Stimulated activated CD8-positive, alpha-beta memory T cell treated with anti-CD3 and anti-CD28 coated beads, Interleukin-4, amount 100 ng/mL, for 1 hour (primary cell): ENCODE measurements around the gene PHF24.
"Not testable (repeated sequence)": the region's sequence is repeated elsewhere in the genome, so short reads cannot be mapped to it uniquely, and the experiment has no call there.

Experiments
- DNase-seq, 2 donors: peaks; one replicate each; pipeline ENCODE4 v3.0.0-alpha.2; 2020; ENCODE audit warnings: low read depth in 2 of 2, low spot score in 1 of 2

PHF24 gene

GRCh38 chr9:34957492-34958410 is at the start of gene PHF24:
Gene PHF24, plus strand, starts transcription at chr9:34958285. Its CDS starts 13,014 bp downstream, at chr9:34971299.
- no peak for DNase-seq

DNA sequence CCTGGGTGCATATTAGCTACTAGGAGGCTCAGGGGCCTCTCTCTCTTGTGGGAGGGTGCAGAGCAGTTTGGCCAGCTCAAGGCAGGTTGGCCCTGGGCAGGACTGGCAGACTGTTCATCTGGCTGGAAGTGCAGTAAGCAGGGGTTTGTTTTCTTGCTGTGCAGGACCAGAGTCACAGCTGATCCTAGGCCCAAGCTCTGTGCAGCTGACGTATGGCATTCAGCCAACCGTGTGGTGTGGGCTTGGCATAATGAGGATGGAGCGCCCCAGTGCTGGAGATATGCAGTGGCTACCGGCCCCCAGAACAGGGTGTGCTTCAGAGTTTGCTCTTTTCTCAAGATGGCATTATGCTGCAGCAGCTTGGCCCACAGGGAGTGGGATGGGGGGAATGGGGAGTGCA is 31.0 kb upstream of the PHF24 start:
- no peak for DNase-seq

- no peak for DNase-seq
Observed at GRCh38 chr9:34928921-34929320, 29.2 kb upstream of the PHF24 start.

DNA sequence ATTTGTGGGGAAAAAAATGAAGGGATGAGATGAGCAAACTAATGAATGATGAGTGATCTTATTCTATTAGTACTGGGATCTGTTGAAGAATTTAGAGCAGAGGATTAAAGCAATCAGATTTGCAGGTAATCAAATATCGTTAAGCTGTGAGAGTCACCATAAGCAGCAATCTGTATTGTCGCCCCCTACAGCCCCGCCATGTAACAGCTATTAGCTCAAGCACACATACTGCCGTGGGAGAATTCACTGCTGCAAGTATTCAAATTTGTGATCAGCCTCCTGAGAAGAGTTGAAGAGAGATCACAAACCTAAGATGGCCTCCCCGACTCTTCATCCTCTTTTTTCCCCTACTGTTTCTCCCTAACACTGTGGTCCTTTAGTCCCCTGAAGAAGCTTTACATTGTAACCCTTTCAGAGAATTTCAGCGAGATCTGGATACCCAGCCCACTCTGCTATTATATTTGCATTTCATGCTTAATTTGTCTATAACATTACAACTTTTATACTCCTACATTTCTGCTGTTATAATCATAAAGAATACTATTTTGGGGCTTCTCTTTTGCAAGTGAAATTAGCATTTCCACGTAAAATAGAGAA is 28.5 kb upstream of the PHF24 start:
- DNase-seq = no peak

DNA sequence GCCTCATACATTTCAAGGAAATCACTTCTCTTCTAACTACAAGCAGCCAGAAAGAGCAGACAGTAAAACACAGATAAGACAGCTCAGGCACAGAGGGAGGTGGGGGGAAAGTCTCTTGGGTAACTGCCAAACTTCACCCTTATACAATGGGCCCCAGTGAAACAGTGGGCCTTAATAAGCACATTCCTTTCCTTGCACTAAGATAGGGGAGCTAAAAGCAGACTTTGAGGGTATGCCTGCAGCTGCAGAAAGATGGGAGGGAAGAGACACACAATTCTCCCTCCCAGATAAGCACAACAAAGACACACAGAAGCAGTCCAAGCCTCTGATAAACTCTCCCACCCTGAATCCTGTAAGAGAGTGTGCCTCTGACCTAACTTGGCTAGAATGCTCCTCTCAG is 18.1 kb upstream of the PHF24 start:
- DNase-seq = not testable (repeated sequence)

- no peak for DNase-seq
Observed at GRCh38 chr9:34948451-34948850, 9.6 kb upstream of the PHF24 start.

DNA sequence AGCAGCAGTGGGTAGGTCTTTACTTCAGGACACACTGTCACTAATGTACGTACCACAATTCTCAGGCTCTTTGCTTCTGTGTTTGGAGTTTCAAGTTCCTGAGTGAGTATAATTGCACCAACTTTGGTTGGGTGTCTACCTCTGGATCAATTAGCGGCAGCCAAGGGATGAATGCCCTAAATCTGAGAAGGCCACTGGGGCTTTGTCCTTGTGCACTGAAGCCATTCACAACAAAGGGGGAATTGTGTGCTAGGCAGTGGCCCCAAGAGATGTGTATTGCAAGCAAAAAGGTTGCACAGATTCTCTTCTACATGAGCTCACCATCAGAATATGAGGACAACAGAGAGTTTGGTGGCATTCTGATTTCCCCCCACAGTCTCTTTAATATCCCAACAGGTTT is 3.9 kb upstream of the PHF24 start:
- DNase-seq = no peak

DNA sequence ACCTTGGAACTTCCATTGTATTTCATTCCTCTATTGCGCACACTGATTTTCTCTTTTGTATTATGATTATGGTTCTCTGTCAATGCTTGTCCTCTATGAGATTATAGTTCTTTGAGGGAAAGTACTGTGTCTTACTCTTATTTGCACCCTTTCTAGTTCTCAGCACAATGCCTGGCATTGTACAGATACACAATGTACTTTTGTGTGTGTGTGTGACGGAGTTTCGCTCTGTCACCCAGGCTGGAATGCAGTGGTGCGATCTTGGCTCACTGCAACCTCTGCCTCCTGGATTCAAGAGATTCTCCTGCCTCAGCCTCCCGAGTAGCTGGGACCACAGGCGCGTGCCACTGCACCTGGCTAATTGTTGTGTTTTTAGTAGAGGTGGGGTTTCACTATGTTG is 2.0 kb upstream of the PHF24 start:
- not testable (repeated sequence) for DNase-seq

DNA sequence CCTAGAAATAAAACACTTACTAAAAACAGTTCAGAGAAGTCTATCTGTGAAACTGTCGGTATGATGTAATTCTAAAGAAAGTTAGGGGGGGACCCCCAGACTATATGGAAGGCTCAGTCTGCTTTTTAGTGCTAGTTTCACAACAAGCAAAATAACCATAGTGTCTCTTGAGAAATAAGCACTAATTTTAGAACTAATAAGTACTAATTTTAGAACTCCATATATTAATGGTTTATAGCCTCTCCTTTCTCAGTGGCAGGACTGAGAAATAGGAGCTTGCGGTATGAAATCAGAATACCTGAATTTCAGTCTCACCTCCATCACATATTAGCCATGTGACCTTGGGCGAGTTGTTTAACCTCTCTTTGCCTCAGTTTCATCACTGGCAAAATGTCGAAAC is 1.4 kb upstream of the PHF24 start:
- no peak for DNase-seq

GRCh38 chr9:34958411-34958982 is 412 bp downstream of the PHF24 start:
- DNase-seq = no peak

DNA sequence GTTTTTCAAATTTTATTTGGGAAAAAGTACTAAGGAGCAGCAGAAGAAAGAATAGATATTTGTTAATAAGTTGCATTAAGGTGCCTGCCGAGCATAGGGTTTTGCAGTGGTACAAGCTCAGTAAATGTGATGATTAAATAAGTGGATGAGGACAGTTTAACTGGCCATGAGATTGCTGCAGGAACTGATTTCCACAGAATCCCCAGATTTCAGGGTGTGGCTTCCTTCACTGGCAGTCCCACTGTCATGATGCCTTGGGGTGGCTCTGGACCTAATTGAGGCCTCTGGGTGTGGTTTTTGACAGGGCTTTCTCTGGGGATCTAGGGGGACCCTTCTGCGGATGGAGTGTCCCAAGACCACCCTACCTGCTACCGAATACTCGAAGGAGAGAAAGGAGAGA is 1.4 kb downstream of the PHF24 start:
- no peak for DNase-seq

DNA sequence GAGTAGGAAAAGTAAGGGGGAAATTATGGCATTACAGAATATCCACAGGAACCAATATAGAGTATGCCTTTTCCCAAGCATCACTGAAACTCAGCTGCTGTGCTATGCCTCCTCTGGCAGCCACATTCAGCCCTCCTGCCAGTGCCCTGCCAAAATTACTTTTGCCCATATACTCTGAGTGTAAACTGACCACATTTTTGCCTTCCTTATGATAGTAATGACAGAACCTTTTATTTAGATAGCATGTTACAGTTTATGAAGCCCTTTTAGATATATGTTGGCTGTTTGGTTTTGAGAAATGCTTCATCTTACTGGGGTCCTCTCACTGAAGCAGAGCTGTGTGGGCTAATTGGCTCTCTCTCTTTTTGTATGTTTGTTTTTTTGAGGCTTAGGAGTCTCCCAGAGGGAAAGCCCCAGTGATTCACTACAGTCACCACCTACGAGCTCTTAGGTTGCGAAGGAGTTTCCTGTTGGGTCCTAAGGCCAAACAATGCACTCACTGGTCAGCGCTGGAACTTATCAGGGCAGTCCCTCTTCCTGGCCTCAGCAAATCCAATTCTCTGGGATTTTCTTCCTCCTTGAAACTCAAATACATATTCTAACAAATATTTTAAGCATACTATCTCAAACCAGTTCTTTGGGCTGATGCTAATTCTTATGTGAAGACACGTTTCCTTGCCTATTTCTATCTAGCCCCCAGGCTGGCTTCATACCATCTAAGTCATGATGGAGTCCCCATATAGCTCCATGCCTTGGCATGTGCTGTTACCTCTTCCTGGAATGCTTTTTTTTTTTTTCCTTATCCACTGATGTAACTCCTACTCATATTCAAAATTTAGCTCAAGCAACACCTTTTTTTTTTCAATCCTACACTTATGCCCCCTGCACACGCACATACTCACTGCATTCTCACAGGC is 3.7 kb downstream of the PHF24 start:
- no peak for DNase-seq

- no peak for DNase-seq
Observed at GRCh38 chr9:34962546-34962945, 4.5 kb downstream of the PHF24 start.

GRCh38 chr9:34963552-34963951 is 5.5 kb downstream of the PHF24 start:
- no peak for DNase-seq

GRCh38 chr9:34964458-34964857 is 6.4 kb downstream of the PHF24 start:
- no peak for DNase-seq

DNA sequence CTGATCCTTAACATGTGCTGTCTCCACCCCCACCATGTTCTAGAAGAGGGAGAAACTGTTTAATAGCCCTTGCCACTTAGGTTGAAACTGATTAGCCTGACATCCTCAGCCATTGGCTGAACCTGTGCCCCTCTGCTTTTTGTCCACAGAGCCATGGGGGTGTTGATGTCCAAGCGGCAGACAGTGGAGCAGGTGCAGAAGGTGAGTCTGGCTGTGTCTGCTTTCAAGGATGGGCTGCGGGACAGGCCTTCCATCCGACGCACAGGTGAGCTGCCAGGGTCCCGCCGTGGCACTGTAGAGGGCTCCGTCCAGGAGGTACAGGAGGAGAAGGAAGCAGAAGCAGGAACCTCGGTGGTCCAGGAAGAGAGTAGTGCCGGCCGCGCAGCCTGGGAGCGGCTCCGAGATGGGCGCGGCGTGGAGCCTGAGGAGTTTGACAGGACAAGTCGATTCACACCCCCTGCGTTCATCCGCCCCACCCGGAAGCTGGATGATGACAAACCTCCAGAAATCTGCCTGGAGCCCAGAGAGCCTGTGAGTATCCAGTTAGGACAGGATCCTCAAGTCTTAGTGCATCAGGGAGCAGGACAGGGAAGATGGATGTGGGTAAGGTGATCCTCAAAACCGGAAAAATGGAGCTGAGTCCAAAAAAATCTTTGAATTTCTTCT is 13.2 kb downstream of the PHF24 start:
- no peak for DNase-seq

- no peak for DNase-seq
Observed at GRCh38 chr9:34974664-34975063, 16.6 kb downstream of the PHF24 start.

DNA sequence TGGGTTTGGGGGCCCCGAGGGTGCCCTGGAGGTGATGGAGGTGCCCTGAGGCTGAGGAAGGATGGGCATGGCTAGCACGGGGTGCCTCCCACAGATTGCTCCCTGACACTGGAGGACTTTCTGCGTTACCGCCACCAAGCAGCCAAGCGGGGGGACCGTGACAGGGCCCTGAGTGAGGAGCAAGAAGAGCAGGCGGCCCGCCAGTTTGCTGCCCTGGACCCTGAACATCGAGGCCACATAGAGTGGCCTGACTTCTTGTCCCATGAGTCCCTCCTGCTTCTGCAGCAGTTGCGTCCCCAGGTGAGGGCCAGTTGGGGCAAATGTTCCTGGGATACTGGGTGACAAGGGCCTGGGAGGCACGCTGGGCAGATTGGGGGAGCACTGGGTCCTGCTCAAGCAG is 18.4 kb downstream of the PHF24 start:
- no peak for DNase-seq

GRCh38 chr9:34976992-34977391 is 18.9 kb downstream of the PHF24 start:
- no peak for DNase-seq

DNA sequence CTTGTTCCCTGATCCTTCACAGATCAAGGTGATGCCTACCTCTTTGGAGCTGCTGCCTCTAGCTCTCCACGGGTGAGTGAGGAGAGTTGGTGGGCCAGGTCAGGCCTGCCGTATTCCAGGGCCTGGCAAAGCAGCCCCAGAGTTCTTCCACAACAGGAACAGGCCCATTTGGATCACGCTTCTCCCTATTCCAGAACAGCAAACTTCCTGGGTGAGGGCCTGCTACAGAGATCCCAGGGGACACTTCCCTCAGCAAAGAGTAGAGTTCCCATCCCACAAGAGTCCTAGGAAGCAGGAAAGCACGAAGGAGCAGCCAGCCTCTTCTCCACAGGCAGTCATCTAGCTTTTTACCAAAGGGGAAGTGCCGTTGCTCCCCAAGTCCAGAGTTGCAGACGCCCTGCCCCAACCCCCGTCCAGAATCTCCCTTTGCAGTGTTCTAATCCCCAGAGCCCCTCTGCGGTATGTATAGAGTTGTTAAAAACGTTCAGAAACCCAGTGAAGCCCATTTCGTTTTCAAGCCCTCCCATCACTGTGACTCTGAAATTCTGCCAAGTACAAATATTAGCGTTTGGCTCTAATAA is 22.2 kb downstream of the PHF24 start:
- no peak for DNase-seq
